Stimulated activated CD4-positive, alpha-beta T cell treated with anti-CD3 and anti-CD28 coated beads, Interleukin-1b, Interleukin-23, amount 100 ng/mL, for 4 hours (primary cell): Measurements from ENCODE around the gene RRBP1.

Experiments
- DNase-seq, 2 donors: peaks; one replicate each; pipeline ENCODE4 v3.0.0-alpha.2; 2020; ENCODE audit warnings: low read depth in 2 of 2

The RRBP1 gene

DNA sequence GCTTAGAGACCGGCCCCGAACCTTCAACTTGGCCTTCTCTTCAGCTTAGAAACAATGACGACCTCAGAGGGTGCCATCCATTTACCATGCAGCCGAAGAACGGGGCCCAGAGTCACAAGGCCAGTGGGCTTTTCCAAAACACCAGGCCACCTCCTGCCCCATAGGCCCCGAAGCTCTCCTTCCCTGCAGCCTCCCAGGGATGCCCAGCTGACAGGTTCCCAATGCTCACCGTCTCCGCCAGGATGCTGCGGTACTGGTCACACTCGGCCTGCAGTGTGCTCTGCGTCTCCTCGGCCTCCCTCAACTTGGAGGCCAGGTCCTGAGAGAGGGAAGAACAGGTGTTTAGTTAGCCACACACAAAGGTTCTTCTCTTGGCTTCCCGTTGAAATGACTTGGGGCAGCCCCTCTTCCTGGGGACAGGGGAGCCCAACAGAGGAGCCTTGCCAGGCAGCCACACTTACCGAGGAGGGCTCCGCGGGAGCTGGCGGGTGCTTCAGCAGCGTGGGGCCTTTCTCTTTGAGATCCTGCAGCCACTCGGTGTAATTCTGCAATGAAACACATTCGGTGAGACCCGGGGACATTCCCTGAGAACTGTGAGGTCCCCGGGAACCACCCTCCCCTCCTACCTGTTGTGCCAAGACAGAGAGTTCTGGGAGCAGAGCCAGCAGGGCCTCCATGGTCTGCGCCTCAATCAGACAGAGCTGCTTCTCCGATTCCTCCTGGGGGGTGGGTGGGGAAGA is 60.6 kb downstream of the RRBP1 start:
- DNase-seq: no peak

DNA sequence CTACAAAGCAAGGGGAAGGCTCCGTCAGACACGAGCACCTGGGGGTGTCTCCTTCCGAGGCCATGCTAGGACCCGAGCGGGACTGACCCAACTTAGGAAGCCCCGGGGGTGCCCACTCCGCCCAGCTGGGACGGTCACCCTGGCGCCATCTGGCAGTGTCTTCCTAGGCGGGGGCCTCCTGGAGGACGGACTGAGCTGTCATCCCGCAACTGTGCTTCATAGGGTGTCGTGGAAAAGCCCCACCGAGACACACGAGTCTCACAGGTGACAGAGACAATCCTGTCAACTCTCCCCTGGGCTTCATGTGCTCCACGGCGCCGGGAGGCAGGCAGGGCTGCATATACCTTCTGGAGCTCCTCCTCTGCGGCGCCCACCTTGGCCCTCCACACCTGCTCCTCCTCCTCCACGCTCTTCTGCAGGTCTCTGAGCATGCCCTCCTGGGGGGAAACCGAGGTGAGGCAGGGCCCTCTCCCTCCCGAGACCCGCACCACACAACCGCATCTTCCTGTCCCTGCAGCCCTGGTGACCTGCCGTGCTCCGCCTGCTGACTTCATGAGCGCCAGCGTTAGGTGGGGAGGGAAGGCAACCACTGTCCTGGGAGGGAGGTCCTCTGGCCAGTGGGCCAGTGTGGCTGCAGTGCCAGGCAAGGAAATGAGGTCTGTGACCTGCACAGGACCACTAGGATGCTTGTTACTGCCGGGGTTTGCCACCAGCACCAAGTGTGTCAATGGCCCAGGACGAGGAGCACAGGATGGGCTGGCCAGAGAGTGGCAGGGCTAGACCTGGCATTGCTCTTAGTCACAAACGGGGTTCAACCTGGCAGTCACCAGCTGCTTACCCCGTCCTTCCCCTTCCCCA is 61.4 kb downstream of the RRBP1 start:
- no peak for DNase-seq

DNA sequence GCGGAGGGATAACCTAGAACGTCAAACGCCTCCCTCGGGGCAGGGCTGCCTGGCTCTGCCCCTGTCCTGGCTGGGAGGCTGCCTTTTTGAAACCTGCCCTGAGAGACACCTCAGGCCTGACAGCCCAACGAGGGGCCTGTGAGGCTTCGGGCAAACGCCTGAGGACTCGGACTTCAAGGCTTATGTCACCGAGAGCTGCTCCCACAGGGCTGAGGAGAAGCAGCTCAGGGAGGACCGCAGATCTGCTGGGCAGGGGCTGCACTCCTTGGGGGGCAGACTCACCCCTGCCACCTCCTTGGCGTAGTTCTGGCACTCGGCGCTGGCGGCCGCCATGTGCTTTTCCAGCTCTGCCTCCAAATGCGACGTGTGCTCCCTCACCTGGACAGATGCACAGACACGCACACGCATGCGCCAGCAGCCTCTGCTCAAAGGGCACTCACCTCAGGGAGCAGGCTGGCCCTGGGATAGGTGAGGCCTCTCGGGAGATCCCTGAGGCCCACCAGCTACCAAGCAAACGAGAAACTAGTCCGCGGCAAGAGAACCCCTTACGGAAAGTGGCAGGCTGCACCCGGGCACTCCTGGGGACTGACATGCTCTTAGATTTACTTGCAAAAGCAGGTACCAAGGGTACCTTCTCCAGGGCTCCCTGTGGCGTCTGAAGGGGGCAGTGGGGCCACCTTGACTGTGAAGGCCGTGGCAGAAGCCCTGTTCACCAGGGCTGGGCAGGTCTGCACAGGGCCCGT is 62.5 kb downstream of the RRBP1 start:
- no peak for DNase-seq

DNA sequence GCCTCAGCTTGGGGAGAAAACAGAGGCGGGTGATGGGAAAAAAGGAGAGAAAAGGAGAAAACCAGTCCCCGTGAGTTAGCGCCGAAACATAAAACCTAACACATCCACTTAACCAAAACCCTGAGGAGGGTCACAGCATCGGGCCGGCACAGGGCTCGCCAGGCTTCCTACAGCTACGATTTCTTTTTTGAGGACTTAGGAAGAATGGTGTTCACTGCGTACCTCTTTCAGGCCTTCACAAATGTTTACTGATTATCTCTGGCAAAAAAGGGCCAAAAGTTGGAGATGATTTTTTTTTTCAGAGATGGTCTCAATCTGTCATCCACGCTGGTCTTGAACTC is 63.4 kb downstream of the RRBP1 start:
- DNase-seq: no peak

DNA sequence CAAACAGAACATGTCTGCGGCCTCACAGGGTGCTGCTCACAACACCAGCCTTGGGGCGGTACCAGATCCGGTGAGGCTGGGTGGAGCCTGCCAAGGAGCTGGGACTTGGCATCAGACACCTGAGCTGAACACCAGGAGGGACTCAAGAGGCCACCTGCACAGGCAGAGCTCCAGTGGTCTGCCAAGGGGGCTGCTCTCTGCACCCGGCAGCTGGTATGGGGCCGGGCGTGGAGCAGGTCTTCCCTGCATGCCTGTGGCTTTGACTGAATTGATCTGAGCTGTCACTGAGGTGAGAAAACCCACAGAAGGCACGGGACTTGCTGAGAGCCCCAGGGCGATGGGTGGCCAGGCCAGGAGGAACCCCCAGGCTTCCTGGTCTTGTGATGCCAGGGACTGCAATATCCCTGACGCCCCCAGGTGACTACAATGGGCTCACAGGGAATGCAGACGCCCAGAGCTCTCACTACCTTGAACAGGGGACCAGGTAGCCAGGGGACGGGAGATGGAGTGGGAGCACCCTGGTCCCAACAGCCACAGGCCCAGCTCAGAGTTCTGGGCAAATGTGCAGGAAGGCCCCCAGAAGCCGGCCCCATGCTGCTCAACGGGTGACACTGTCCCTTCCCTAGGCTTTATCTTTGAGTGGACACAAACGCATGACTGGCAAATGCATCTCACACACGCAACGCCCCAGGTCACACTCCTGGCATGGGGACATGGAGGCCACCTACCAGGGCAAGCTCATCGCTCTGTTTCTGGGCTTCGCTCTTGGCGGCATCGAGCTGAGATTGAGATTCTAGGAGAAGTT is 64.0 kb downstream of the RRBP1 start:
- no peak for DNase-seq

DNA sequence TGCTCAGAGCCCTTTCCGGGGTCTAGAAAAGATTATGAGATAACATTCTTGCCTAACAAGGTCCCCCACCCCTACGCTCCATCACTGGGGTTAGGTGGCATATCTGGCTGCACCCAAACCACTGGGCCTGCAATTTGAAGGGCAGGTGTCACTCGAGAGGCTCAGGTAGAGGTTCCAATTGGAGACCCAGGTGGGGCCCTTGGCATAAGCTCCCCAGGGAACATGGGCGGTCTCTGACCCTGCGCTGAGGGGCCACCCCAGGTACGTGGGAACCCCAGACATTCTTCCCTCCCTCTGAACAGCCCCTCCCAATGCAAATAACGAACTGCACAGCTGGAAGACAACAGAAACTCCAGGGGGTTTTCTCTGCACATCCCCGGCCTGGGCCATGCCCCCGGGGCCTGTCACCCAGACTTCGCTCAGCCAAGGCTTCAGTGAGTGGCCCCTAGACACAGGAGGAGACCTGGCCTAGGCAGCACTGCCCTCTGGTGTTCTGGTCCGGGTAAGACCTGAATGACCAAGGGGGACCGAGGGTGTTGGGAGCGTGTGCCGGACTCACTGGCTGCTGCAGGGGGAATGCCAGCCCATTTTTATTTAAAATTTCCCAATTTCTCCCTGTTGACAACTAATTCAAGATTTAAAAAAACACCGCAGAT is 64.7 kb downstream of the RRBP1 start:
- peak in 1 of 2 donors; percentile 18 for DNase-seq

DNA sequence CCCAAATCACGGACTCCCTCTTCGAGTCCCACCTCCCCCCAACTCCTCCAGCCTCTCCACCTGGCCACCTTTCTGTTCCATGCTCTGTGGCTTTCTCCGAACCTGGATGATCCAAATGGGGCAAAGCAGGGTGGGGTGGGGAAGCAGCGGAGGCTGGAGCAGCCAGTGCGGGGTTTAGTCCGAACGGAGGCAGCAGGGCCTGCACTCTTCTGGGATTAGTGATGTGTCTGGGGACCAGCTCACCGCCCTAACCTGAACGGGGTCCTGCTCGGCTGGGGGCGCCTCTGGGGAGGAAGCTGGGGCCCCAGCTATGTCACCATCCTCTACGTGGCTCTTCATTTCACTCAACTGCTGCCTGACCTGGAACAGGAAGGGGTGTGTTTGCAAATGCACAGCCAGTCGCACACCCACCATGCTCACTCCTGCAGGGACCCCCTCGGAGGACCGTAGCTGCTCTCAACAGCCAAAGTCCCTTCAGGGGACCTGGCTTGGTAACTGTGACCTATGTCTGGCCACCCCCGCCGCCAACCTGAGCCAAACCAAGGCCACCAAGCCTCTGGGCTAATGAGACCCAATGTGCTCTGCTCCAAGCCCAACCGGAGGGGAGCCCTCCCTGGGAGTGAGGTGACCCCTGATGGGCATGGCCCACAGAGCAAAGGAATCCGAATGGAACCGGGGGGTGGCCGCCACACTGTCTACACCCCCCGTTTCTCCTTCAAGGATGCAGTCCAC is 65.4 kb downstream of the RRBP1 start:
- DNase-seq: no peak

DNA sequence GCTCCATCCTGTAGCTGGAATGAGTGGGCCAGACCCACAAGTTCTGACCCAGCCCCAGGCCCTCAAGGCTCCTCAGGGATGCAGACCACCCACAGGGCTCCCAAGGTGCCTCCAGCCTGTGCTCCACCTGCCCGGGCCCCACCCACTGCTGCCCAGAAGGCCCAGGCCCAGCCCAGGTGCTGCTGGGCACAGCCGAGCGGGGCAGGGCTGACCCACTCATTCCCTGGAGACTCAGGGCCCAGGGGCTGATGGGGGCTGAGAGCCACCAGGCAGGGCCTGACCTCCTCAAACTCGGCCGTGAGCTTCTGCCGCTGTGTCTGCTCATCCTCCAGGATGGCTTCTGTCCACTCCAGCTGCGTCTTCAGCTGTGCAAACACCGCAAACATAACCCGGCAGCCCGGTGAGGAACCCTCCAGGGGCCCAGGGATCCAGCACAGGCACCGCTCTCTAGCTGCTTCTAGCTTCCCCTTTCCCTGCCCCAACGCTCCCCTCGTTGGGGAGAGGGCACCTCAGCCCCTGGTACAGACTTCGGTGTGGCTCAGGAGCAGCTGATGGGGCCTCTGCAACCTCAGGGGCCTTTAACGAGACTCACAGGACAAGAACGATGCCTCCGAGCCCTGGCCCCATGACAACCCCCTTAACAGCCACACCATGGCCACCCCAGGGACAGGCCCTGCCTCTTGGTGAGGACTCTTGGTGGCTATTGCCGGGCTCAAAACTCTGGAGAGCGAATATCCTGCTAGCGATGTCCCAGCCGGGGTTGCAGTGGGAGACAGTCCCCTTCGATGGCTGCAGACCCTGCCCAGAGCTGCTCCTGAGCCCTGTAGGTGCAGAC is 66.2 kb downstream of the RRBP1 start:
- DNase-seq: no peak

DNA sequence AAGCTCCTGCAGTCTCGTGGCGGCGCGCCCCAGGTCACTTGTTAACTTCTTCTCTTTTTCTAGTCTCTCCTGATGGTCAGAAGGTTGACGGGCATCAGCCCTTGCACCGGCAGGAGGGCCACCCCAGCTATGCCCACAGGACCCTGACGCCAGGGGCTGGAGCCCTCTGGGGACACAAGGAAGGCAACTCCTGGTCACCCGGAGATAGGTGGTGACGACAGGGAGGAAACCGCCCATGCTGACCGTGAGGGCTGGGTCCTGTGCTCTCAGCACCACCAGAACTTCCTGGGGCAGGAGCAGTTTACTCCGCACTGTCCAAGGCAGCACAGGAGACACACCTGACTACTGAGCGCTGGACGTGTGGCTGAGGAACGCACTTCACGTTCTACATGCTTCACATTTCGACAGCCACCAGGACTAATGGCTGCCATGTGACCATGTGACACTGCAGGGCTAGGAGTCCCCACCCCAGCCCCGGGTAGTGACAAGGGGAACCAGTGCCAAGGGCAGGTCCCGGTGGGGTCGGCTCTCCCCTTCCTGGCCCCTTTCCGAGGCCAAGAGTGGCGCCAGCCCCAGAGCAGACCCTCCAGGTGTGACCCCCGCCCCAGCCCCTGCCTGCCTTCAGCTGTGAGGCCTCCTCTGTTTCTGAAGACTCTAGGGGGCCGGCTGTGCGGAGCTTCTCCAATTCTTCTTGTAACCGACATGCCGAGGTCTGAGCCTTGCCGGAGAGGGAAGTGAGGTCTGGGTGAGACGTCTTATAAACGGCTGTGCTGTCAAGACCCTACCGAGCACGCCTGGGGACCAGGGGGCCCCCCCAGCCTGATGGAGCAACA is 67.0 kb downstream of the RRBP1 start:
- no peak for DNase-seq

DNA sequence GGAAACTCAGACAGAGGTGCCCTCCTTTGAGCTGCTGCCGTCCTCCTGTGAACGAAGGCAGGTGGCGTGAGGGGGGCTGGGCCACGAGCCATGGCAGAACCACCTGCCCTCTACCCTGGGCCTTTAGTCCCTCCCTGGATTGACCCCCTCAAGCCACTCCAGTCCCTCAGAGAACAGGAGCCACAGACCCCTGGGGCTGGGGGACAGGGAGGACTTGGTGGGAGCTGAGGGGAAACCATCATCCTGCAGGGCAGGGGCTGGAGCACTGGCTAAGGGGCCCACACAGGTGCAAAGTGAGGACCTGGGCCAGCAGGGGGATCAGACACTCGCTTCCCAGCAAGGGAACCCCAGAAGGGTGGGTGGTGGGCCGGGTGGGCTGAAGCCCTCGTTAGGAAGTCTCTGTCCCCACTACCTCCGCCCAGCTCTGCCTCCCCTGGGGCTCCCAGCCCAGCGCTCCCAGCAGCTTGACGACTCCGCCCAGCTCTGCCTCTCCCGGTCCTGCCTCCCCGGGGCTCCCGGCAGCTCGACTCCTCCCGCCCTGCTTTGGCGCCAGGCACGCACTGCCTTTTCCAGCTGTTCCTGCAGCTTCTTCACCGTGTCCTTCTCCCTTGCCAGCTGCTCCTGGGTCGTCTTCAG is 67.7 kb downstream of the RRBP1 start:
- no peak for DNase-seq

DNA sequence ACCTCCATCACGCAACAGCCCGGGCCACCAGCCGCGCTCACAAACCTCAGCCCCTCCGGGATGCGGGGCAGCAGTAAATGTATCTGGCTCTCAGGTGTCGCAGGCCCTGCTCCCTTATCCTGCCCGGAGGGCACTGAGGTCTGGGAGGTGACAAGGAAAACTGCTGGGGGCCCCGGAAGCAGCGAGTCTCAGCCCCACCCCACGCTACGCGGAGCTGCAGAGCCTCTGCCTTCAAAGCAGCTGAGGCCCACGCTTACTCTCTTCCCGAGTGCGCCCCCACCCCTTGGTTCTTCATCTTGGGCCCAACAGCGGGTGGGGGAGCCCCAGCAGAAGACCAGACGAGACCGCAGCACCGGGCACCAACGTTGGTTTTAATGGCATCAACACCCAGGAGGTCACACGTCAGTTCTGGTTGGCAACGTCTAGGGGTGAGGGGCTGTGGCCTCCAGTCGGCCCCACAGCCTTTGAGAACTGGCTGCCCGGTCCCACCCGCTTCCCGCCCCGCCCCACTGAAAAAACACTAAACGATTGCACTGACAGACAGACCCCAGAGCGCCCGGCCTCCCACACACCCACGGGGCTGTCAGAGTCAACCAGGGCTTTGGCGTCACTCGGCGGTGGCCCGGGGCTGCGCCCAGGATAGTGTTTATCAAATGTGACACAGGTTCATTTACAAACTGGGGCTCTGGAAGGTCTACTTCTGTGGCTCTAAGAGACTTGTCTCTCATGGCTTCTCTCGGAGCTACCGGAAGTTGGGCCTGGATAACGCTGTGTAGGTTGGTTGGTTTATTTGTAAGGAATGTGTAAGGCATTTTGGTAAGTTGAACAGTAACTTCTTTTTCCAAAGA is 68.5 kb downstream of the RRBP1 start:
- DNase-seq: no peak

DNA sequence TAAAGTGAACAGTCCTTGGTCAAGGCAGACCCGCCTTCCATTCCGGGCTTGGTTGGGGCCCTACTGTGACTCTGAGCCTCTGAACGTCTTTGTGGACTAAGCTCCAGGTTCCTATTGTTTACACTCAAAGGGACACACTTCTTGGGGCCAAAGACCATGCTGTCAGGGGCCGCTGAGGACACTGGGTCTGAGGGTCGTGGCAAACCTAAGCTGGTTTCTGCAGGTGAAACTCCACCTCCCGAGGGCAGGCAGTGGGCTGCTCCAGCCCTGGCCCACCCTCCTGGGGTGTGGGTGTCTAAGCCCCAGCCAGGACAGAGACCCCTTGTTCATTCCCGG is 69.1 kb downstream of the RRBP1 start:
- DNase-seq: no peak

DNA sequence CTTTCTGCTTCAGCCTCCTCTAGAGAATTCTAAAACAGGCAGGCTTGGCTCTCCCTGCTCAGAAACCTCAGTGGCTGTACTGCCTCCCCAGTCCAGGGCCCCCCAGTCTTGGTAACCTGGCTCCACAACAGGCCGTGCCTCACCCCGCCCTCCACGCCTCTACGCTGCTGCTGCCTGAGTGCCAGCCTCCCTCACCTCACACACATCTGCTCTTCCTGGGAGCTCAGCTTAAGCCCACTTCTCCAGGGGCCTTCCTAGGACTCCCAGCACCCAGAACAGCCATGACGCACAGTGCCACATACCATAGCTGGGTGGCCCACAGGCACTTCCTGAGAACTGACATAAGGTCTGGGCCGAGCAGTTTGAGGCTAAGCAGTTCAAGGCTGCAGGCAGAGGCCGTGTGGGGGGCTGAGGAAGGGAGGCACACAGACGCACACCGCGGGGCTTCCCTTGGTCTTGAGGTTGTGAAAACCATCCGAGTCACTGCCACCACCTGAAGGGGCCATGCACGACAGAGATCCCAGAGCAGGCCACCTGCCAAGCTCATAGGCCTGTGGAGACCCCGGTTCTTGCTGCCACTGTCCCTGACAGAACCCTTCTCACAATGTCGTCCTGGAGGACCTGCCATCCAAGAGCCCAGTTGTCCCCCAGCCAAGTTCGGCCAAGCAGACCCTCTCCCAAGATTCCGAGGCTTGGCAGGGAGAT is 69.6 kb downstream of the RRBP1 start:
- no peak for DNase-seq

DNA sequence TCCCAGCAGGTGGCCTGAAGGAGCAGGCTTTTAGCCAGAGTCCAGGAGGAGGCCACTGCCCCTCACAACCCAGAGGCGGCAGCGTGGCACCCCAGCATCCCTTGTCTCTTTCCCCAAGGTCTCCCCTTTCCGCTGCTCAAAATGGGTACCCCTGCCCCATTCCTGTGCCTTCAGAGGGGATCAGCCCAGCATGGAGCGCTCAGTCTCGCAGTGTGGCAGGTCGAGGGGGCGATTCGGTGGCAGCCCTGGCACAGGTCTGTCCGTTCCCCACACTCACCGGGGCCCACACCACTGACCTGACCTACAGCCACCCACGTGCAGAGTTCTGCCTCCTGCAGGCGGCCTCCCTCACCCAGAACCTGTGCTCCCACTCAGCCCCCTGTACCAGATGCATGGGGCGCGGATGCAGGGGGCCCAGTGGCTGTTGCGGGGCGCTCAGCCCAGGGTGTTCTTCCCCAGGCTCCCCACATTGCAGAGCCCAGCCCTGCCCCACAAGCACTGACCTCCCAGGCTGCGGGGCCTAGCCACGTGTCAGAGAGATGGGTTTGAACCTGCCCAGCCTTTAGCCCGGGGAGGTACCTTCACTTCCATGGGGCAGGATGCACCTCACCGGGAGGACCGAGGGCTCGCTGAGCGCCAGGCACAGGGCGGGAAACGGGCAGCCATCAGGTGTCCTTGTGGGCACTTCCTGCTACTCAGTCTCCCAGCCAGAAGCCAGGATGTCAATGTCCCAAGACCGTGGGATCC is 70.3 kb downstream of the RRBP1 start:
- DNase-seq: no peak

DNA sequence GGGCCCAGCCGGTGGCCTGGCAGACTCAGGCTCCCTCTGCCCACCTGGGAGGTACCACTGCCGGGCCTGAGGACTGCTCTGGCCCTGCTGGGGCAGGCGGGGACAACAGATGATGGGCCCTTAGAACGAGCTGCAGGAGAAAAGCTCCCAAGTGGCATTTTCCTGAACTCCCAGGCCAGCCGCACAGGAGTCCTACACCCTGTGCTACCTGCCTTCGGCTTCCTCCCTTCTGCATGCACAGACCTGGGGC is 70.8 kb downstream of the RRBP1 start:
- no peak for DNase-seq

DNA sequence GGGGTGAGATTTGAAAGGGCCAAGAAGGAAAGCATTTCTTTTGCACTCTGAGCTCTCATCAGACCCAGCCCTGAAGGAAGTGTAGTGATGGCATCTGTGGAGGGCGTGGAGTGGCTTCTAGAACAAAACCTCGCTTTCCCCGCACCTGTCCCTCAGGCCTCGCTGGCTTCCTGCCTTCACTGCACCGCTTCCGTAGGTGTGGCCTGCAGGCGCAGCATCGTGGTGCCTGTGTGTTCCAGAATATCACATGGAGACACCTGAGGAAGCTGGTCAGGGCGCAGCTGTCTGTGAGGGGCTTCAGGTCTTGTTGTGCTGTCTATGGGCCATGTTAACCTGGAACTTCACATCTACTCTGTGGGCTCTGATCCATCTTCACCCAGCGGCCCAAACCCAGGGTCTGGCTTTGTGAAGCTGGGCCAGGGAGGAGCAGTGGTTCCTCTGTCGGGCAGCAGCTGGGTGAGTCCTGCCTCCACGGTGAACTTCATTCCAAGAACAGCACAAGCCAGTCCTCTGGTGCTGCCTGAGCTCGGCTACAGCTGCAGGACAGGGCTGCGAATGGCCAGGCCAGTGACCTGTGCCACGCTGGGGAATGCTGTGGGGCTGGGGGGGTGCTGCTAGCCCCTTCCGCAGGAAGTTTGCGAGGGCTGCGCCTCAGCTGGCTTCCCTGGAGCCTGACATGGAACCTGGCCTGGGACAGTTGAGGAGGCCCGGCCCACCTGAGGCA is 71.3 kb downstream of the RRBP1 start:
- peak; percentile 23 to 42 for DNase-seq
